GM19468 (cell line): Measurements from ENCODE around the gene SMPDL3B.

Source experiments
- ATAC-seq: cut with Tn5 transposase; IDR thresholded peaks from one replicate; pipeline ENCODE4 v1.9.1; 2021; ENCODE audit warnings: mild to moderate bottlenecking, moderate library complexity, moderate number of reproducible peaks; ENCODE audit not compliant: unreplicated experiment; ENCODE audit errors: extremely low read depth

SMPDL3B gene, protein sequence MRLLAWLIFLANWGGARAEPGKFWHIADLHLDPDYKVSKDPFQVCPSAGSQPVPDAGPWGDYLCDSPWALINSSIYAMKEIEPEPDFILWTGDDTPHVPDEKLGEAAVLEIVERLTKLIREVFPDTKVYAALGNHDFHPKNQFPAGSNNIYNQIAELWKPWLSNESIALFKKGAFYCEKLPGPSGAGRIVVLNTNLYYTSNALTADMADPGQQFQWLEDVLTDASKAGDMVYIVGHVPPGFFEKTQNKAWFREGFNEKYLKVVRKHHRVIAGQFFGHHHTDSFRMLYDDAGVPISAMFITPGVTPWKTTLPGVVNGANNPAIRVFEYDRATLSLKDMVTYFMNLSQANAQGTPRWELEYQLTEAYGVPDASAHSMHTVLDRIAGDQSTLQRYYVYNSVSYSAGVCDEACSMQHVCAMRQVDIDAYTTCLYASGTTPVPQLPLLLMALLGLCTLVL

GRCh38 chr1:27934818-27935549 is at the start of gene SMPDL3B:
TSS of gene SMPDL3B (plus strand) at chr1:27935000. CDS start at chr1:27935184, 184 bp downstream.
- no peak for ATAC-seq

DNA sequence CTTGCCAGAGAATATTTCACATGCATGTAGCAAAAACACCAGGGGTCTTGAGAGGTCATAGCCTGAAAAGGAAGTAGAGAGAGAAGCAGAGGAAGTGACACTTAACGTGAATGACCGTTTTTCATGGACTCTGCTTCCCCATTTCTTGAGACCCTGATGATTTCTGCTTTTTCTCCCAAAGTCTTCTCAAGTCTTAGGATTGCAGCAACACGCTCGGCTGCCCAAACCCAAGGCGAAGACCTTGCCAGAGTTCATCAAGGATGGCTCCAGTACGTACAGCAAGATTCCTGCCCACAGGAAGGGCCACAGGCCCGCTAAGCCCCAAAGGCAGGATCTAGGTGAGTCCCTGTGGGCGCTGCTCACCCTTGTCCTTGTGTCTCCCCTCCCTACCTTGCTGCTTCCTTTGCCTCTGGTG is 49.7 kb upstream of the SMPDL3B start:
- no peak for ATAC-seq

DNA sequence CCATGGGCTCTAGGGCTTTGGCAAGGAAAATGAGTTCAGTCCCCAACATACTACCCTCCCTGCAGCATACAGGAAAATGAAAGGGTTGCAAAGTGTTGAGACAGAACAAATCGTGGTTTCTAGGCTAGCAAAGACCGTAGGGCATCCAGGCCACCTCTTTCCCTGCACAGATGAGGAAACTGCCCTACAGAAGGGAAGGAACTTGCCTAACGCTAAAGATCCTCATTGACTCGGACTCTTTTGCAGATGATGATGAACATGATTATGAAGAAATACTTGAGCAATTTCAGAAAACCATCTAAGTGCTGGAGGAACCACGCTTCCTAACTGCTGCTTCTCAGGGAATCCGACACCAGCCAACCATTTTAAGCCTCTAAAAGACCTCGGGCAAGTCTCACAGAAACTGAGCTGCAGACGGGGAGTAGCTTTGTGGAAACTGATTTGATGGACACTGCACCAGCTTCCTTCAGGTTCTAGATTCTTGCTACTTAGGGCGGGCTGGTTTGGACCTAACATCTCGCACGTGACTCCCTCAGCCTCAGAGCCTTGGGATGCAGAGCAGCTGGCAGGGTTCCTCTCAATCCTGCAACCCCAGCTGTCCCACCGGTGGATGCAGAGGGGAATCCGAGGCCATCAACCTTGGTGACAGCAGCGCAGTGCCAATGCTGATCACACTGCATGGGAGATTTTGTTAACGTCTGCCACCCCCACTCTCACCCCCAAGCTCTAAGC is 49.0 kb upstream of the SMPDL3B start:
- ATAC-seq = no peak

- ATAC-seq = no peak
Observed at GRCh38 chr1:27886353-27886679, 48.5 kb upstream of the SMPDL3B start.

GRCh38 chr1:27886744-27887143 is 48.1 kb upstream of the SMPDL3B start:
- no peak for ATAC-seq

GRCh38 chr1:27887215-27888021 is 47.4 kb upstream of the SMPDL3B start:
- ATAC-seq = no peak

GRCh38 chr1:27889506-27889905 is 45.3 kb upstream of the SMPDL3B start:
- no peak for ATAC-seq

DNA sequence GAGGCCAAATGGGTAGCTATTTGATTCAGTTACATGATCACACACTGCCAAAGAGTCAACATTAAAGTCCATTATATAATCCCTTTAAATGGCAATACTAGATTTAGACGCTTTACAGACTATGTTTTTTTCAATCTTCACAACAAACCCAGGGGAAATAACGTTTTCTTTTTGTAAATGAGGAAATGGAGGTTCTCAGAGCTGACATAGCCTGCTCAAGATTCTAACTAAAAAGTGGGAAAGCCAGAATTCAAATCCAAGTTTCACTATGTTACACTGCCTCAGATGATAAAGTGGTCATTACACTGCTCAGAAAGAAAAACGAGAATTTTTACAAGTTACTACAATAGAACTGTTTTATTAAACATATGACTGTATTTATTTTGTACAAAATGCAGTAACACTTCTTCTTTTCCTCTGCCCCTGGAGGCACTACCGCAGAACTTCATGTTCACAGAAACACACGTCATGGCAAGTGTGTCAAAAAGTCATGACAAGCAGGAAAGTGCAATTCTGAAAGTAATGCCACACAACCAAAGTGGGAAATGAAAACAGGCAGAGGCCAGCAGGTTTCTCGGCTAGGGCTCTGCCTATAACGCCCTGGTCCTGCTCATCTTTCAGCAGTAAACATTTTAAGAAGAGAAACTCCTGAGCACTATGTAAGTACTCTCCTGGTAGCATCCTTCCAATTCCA is 43.5 kb upstream of the SMPDL3B start:
- no peak for ATAC-seq

- ATAC-seq = no peak
Observed at GRCh38 chr1:27894521-27894920, 40.3 kb upstream of the SMPDL3B start.

GRCh38 chr1:27906759-27907158 is 28.0 kb upstream of the SMPDL3B start:
- ATAC-seq = no peak

GRCh38 chr1:27912429-27912828 is 22.4 kb upstream of the SMPDL3B start:
- ATAC-seq = no peak

- no peak for ATAC-seq
Observed at GRCh38 chr1:27915082-27915575, 19.7 kb upstream of the SMPDL3B start.

DNA sequence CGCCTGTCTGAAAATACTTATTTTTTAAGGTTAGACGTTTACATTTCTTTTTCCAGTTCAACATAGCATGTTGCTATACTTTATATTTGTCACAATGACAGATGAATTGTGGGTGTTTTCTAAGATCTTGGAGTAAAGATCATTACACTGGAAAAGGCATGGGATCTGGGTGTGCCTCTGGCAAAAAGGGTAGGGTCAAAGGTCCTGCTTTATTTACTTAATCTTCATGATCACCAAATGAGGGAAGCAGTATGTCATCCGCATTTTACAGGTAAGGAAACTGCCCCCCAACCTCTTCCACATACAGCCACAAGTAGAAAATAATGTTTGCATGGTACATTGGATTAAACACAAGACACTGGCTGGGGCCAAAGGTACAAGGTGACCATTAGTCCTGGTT is 12.5 kb upstream of the SMPDL3B start:
- ATAC-seq = no peak

GRCh38 chr1:27928216-27928954 is 6.4 kb upstream of the SMPDL3B start:
- no peak for ATAC-seq

- ATAC-seq = no peak
Observed at GRCh38 chr1:27931184-27931583, 3.6 kb upstream of the SMPDL3B start.

DNA sequence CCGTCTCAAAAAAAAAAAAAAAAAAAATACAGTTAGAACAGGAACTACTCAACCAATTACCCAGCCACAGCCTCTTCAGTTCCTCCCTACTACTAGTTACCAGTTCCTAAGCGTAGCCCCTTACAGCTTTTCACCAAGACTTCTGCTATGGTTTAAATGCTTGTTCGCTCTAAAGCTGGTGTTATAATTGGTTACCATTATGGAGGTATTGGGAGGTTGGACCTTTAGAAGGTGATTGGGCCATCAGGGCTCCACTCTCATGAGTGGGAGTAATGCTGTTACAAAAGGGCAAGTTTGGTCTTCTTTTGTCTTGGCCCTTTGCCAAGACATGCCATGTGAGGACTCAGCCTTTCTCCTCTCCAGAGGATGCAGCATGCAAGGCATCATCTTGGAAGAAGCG is 3.0 kb upstream of the SMPDL3B start:
- ATAC-seq = no peak

DNA sequence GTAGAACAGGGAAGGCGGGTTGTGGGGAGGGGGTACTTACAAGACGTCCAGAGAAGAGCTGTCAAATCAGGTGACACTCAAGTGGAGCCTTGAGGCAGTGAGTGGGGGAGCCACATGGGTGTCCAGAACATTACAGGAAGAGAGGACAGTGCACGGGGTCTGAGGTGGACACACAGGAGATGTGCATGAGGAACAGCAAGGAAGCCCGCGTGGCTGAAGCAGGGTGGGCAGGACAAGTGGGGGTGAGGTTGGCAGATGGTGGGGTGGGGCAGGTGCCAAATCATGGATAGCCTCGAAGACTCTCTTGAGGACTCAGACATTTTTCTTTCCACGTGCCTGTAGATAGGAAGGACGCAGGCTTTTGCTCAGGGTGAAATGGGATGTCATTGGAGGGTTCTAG is 921 bp downstream of the SMPDL3B start:
- ATAC-seq = no peak

- no peak for ATAC-seq
Observed at GRCh38 chr1:27936370-27936769, 1.6 kb downstream of the SMPDL3B start.

- ATAC-seq = no peak
Observed at GRCh38 chr1:27937524-27937836, 2.7 kb downstream of the SMPDL3B start.
